ENCODE data around the gene IGFN1. TPM values are rescaled to one million over a fixed set of nuclear protein-coding genes. Genes with fewer than 3 reads are reported as not detected.

The IGFN1 gene
- polyA plus RNA-seq, 4 donors = under 0.01 to 0.50 (median 0.01) TPM; not detected in 1

DNA sequence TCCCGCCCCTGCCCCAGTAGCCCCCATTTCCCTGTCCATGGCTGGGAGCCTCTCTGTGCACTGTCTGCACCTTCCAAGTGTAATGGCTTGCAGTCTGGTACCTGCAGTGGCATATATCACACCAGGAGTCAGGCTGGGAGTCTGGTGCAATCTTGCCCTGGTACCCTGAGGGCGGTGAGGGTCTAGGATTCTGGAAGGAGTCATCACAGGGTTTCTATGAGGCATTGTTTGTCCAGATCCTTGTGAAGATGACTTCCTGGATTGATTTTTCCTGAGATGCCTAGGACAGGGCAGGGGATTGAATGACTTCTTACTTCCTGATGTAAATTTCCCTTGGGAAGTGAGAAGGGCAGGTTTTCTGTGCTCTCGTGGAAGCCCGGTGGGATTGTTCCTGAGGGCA lies 86.8 kb downstream of the IGFN1 start:
- Histone ChIP-seq H3K4me3 (ENCODE audit: low read depth in 1 of 3, low read length in 3 of 3) (no peak overlapping the region), H3K27ac (ENCODE audit: low read depth in 1 of 3, low read length in 2 of 3) (no peak overlapping the region), H3K9me3 (ENCODE audit: control insufficient read depth in 2 of 2, insufficient read depth in 1 of 2, low read depth in 1 of 2, low read length in 1 of 2) (no peaks in the 10 kb centered on the region), H3K36me3 (ENCODE audit: control insufficient read depth in 3 of 3, insufficient read depth in 2 of 3, low read depth in 1 of 3, low read length in 3 of 3) (no peaks in the 10 kb centered on the region), H3K27me3 (ENCODE audit: control insufficient read depth in 3 of 3, insufficient read depth in 3 of 3, low read length in 3 of 3) (peaks cover 0 to 30% (median 7%) of the 10 kb centered on the region in 3 donors), H3K4me1 (ENCODE audit: control insufficient read depth in 3 of 3, insufficient read depth in 2 of 3, low read depth in 1 of 3, low read length in 2 of 3) (peaks cover 0 to 5% (median 0%) of the 10 kb centered on the region in 3 donors)
- no peak for FAIRE-seq
- 77 to 94% (median 82%) methylated on average over 4 of the region's 4 CpGs for WGBS, 3 donors
- DNase-seq = no peak

Other genes starting within 250 kb of the IGFN1 start
- 10 to 100 TPM in 1 of 4 donors, 1 to 10 TPM in 2, under 1 TPM in 1; 0.89 to 12.9 (median 1.8) TPM for gene KIF21B, start 167.1 kb upstream of the IGFN1 start, polyA plus RNA-seq
- gene CACNA1S, start 78.4 kb upstream of the IGFN1 start, polyA plus RNA-seq = under 1 TPM in 2 of 4 donors, not detected in 2; 0.01 to 0.24 TPM
- gene ASCL5, start 63.6 kb upstream of the IGFN1 start, polyA plus RNA-seq = under 1 TPM in 2 of 4 donors, not detected in 2; 0.15 TPM
- gene TMEM9, start 36.4 kb upstream of the IGFN1 start, polyA plus RNA-seq = 10 to 100 TPM in 3 of 4 donors, 1 to 10 TPM in 1; 6.3 to 58.5 (median 31.5) TPM
- gene PKP1, start 92.7 kb downstream of the IGFN1 start, polyA plus RNA-seq = under 1 TPM; 0.24 to 0.69 (median 0.36) TPM
- 10 to 100 TPM in 2 of 4 donors, 1 to 10 TPM in 1, under 1 TPM in 1; 0.78 to 86.7 (median 12.6) TPM for gene TNNT2, start 186.9 kb downstream of the IGFN1 start, polyA plus RNA-seq
- 100 to 1,000 TPM; 108 to 138 (median 131) TPM for gene LAD1, start 208.5 kb downstream of the IGFN1 start, polyA plus RNA-seq
- 1 to 10 TPM in 3 of 4 donors, under 1 TPM in 1; 0.01 to 8.4 (median 4.5) TPM for gene TNNI1, start 230.9 kb downstream of the IGFN1 start, polyA plus RNA-seq

All from small intestine (tissue), 7 donors.